HG03521 (cell line): Measurements from ENCODE around the gene TFAP2B.

ENCODE experiments used
- ATAC-seq: cut with Tn5 transposase; IDR thresholded peaks from one replicate; pipeline ENCODE4 v1.9.1; 2021; ENCODE audit warnings: mild to moderate bottlenecking, moderate library complexity; ENCODE audit not compliant: unreplicated experiment

Gene TFAP2B

DNA sequence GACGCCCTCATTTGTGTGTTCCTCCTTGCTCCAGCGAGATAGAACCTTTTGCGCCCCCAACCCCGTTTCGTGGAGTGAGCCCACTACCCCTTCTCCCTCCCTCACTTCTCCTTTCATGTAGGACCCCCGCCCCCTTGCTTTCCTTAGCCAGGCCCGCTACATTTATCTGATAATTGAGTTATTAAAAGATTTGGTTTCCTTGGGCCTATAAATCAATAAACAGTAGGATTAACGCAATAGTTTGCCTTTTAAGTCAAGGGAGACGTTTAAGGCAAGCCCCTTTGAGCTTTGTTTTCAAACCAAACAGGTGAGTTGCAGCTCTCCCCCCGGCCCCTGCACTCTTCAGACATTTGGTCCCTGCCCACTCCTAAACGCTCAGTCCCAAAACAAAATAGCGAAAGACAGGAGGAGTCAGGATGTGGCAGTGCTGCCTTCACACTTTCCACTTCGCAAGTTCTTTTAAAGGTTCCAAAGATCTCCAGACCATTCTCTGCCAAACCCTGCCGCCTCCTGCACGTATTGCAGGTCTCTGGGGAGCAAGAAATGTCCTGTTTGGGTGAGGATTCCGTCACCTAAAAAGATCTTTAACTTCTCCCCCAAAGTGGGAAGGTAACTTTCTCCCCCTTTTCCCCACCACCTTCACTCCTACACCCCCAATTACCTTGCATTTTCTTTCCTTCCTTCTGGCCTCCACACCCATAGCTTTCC is 27.6 kb downstream of the TFAP2B start:
- ATAC-seq = no peak

DNA sequence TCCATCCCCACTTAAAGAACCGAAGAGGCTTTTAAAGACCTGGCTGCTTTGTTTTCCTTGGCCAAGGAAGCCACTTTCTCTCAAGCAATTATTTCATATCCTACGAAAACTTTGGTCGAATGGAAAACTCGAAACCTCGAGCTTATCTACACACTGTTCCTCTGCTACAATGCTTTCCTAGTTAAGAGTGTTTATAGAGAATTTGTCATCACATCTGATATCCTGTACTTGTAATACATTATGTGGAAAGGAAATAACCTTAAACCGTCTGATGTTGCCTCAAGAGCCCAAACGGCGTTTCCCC is 28.1 kb downstream of the TFAP2B start:
- ATAC-seq = no peak

DNA sequence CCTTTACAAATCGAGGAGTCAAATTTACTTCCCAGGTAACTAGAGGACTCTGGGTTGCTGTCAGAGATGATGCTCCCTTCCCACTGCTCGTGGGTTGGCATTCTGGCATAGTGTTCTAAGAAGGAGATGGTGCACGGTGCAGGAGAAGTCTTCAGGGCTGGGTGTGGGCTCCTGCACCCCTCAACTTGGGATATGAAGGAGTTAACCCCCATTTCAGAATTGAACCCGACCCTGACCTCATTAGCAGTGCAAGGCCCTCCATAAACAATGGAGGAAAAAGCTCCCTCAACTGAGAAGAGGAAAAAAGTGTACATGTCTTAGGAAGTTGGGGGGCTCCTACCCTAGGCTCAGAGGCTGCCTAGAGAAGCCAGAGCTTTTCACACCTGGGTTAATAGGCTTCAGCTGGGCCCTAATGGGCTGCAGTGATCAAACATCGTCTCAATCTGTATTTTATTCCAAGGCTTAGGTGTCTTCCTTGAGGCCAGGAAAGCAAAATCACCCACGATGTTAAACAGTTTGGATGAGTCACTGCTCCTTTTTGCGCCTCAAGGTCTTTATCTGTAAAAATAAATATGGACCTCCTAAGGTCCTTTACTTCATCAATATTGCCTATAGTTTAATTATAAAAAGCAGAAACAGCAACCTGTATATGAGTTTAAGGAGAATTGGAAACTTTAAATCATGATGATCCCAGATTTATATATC is 29.4 kb downstream of the TFAP2B start:
- ATAC-seq = no peak

DNA sequence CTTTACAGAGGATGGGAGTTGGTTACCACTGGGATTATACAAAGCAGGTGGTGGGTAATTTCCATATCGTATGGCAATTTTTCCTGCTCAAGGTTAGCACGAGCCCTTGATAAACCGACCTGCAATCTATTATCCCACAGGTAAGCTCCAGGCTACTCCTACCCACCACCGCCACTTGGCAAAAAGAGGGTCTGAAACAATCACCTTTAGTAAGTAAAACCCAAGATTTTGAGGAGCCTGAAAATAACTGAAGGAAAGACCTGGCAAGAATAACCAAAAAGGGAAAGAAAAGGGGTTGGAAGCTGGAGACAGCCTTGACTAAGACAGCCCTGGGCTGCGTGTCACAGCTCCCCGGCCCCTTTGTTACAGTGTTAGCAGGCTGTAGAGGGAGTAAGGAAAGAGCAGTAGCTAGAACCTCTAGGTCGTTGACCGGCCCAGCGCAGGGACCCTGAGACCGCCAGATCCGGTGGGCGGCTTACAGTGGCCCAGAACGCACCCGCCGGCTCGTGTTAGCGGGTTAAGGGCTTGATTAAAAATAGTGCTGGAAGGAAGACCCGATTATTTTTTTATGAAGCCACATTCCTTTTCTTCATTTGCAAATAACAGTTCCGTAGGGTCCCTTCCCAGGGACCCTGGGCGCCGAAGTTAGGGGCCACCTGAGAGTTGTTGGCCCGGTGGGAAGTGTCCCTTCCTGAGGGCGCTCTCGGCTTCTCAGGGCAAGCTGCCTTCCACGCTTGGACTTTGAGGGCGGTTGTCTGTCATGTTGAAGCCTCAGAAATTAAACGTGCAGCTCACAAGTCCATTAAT is 30.5 kb downstream of the TFAP2B start:
- no peak for ATAC-seq

DNA sequence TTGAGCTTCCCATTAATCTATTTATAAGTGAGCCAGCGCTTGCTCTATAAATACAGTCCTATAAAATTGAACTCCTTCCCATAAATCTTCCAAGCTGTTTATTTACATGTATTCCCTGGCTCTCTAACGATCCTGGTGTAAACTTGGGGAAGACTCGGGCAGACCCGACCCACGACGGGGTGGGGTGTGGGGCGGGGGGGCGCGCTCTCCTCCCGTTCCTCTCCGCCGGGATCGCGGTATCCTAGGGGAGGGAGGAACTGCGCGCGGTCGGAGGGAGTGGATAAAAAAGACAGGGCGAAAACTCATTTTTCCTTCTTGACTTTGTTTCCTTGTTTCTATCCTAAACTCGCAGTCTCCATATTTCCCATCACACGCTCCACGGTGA is 31.1 kb downstream of the TFAP2B start:
- ATAC-seq = no peak

DNA sequence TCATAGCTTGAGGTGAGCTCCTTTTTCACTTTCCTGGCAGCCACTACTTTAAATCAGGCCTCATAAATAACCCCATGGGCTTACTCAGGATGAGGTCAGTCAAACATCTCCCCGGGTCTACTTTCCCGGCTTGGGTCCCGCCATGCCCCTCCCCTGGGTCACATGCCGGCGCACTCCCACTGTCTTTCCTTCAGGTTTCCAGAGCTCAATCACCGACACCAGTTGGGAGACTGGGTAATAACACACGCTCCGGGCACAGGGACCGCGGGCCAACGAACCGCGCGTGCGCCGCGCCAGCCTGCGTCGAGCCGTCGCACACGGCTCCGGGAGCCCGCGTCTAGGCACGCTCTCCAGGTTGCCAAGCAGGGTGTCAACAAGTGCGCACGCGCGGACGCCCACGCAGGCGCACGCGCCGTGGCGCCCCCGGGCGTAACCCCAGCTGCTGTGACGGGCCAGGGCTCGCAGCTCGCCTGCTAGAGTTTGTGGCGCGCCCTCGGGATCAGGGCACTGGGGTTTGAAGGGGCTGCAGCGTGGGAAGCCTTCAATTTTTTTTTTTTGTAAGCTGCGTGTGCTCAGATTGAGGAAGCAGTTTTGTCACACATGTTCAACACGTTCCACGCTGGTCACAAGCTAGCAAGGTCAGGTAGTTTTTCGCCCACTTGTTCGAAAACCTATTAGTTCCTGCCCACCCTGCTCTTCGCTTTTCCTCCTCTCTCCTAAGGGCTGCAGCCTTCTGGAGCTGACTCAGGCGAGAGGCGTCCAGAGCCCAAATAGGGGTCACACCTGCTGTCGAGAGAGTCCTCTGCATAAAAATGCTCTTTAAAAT is 31.8 kb downstream of the TFAP2B start:
- no peak for ATAC-seq

DNA sequence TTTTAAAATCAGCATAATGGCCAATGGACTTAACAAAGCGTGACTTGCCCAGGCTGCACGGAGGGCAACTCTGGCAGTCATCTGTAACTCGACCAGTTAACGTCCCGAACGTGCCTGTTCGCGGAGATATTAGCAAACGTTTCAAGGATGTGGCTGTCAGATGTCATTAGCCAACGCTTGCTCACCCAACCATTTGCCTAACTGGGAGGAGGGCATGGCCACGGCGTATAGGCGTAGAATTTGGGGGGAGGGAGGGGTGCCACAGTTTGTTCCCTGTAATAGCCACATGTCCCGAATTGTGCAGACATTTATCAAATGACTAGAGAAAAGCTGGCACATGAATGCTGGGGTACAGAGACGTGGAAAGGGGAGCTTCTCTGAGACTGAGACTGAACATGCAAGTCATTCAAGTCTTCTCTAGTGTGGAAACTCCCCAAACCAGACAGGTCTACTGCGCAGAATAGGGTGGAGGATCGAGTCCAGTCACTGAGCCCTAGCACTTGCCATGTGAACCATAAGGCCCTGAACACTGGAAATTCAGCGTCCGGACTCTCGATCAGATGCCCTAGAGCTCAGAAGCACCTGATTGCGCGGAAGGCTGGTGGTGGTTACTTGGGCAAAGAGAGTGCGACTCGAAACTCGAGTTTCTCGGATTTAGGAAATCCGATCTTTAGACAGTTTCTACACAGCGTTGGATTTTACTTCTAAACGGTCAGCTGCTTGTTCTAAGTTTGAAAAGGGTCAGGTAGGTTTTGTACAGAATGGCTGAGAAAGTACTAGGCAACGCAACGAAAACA is 32.6 kb downstream of the TFAP2B start:
- ATAC-seq = no peak

DNA sequence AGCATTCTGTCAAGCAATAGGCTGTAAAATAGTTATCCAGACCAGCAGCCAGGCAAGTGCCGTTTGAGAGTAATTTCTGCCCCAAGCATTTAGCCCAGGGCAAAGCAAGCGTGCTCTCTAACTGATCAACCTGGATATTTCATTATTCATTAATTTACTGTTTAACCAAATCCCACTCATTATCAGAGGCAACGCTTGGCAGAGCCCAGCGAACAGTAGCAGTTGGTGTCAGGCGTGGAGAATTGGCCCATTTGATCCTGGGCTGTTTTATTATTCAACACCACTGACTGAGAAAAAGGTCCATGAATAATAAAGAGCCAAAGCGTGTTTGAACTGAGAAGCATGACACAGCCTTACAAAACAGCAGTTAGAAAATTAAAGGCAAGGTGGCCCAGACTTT is 35.3 kb downstream of the TFAP2B start:
- no peak for ATAC-seq

DNA sequence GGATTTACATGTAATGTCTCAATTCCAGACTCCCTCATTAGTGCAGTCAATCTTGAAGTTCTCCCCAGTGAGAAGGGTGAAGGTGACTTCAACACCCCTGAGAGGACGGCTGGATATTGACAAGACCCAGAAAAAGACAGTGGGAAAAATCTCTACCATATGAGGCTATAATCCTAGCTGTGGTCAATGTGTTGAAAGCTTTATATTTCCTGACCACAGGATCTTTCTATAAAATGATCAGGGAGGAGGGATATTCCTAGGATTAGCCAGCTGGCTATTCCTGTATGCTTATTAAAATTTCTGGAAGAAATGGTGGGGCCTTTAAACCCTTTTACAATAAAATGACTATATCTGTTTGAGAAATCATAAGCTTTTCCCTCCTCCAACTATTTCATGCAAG is 43.0 kb downstream of the TFAP2B start:
- ATAC-seq = no peak

DNA sequence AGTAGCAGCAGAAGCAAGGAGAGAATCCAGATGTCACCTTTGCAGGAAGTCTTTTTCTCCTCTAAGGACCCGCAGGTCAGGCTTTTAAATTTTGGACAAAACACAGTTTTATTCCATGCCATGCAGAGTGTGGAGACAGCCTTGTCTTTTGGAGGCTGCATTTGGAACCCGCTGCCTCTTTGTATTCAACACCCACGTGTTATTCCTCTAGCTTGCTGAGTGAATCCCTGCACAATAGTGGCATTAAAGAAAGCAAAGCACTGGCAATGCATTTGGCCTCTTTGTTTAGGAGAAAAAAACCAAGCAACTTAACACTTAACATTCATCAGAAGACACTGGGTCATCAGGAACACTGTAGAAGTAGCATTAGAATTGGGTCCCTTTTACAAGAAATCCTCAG is 43.5 kb downstream of the TFAP2B start:
- ATAC-seq = no peak

DNA sequence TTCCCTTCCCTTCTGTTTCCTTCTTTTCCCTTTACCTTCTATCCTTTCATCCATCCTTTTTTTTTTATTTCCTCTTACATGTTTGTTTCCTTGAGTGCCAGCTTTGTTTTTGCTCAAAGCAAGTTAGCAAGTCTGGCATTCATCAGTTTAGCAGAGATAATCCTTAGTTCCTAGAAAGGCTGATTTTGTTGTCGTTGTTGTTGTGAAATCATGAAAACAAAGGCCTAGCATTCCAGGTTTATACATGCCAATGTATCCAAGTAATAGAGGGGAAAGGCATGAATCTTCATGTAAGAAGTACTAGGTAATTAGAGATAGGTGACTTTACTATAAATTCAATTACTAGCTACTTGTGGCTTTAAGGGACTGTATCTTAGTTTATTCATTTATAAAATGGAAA is 45.9 kb downstream of the TFAP2B start:
- no peak for ATAC-seq

DNA sequence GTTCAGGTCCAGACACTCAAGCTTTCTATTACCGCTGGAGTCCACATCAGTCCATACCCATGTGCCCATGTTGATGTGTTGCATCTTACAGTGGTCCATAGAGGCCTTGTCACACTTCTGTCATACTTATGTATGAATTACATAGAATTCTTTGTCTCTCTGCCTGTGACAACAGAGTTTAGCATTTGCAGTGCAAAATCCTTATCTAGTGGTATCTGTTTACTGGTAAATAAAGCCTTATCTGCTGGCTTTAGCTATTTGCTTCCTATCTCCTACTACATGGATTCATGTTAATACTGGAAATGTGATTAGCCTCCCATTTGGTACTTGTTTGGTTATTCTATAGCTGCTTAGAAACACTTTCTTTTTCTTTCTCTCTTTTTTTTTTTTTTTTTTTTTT is 49.8 kb downstream of the TFAP2B start:
- no peak for ATAC-seq

DNA sequence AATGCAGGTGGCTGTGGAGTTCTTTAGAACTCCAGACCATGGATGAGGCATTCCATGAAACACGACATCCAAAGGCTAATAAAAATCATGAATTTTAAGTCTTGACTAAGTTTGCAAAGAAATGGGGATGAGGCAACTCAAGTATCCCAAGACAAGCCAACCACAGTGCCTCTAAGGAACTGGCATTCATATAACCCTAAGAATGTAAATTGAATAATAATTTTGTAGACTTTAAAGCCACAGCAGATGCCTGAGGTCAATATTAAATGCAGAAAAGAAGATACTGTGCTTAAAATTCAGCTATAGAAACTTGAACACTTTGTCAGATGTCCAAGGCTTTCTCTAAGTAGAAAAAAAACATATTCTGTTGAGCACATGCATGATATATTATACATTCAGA is 54.5 kb downstream of the TFAP2B start:
- ATAC-seq = no peak

DNA sequence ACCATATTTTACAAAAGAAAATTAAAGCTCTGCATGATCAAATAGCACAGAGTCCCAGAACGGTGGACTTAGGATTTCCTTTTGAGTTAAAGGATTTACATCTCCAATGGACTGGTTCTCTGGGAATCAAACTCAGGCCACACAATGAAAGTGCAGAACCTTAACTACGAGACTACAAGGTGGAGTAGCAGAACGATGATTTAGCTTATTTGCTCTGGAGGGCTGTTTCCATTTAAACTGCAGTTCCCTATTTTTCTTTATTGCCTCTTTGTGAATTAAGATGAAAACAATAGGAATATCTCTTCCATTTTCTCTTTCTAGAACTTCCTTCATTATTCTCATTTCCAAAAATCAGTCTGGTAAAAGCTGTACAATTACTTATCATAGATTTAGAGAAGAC is 65.7 kb downstream of the TFAP2B start:
- ATAC-seq = no peak

DNA sequence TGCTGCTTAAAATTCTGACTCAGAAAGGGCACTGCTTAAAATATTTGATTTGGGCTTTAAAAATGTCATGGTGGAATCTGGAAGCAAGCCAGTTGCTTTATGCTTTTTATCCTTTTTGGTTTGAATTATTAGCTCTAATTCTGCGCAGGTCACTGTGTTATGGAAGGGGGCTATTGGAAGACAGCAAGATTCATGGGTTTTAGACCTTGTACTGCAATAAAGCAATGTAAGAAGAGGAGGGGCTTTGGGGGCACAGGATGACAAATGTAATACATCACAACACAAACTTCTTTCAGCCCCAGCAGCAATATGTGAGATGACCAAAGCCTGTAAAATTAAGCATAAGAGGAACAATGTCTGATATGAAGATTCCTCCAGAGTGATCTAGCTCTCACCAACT is 68.4 kb downstream of the TFAP2B start:
- ATAC-seq = no peak

DNA sequence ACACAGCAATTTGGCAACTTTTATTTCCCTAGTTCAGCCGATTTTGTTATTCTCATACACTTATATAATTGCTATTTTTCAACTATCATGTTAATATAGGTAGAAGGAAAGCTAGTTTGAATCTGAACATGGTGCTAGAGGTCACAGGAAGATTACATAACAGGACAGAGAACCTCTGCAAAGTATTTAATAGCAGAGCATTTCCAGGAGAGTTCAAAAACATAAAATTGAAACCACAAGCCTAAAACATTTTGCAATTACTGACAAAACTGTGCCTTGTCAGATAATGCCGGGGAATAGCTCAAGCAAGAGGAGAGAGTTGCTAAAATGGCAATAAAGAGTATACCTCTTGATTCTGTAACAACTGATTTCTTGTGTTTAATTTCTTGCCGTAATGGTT is 70.8 kb downstream of the TFAP2B start:
- ATAC-seq = no peak

DNA sequence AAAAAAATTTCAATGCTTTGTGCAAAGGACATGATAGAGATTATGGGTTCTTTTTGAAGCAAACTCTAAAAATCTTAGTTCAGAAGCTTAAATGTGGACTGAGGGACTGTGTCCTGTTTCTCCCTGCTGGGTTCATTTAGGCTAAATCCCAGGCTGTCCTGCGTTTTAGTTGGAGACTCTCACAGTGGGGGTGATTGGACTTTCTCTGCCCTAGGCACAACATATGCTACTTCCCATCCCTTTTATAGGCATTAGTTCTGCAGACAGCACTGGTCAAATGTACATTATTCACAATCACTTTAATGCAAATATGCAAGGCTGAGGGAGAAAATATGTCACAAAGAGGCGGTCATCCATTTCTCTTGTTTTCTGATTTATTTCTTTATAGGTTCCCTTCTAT is 71.3 kb downstream of the TFAP2B start:
- ATAC-seq = no peak

DNA sequence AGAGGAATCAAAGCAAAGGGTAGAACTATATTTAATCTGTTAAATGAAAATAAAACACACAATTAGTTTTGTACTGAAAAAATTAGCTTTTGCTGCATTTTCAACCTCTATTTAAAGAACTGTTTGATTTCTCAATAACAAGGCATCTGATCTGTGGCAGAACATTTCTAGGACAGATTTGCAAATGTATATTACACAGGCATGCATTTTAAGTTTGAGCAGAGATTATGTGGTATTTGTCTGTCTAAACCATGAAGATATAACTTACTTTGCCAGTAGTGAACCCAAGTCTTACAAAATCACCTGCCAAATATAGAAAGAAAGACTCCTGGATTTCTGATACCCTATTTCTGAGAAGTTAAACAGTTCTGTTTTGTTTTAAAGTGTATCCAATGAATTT is 71.9 kb downstream of the TFAP2B start:
- ATAC-seq = no peak

DNA sequence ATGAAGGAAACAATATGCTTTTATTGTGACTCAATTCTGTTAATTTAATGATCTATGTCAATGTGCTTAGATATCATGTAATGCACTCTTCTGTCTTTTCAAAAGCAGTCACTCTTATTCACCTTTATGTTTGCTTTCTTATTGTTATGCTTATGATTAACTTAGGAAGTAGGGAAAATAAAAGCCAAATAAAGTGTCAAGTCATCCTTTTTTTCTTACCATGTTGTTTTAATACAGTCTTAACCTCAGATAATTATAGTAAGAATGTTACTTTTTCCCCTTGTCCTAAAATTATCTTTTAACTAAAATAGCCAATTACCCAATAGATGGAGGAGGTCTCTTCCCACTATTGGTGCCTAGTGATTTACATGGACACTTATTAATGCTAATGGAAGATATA is 72.6 kb downstream of the TFAP2B start:
- ATAC-seq = no peak
